Measurements from ENCODE around the gene MMP3.

MMP3 gene

DNA sequence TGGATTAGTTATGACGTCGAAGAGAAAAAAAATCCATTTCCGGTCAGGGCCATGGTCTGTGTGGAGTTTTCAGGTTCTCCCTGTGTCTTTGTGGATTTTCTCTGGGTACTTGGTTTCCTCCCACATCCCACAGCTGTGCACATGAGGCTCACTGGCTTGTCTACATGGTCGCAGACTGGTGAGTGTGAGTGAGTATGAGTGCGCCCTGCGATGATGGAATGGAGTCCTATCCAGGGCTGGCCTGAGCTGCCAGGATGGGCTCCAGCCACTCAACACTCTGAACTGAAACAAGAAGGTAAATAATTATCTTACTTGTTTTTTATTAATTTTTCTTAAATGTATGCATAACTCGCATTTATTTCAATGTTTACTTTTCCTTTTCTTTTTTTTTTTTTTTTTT is 10.8 kb downstream of the MMP3 start:
- no peak for DNase-seq

DNA sequence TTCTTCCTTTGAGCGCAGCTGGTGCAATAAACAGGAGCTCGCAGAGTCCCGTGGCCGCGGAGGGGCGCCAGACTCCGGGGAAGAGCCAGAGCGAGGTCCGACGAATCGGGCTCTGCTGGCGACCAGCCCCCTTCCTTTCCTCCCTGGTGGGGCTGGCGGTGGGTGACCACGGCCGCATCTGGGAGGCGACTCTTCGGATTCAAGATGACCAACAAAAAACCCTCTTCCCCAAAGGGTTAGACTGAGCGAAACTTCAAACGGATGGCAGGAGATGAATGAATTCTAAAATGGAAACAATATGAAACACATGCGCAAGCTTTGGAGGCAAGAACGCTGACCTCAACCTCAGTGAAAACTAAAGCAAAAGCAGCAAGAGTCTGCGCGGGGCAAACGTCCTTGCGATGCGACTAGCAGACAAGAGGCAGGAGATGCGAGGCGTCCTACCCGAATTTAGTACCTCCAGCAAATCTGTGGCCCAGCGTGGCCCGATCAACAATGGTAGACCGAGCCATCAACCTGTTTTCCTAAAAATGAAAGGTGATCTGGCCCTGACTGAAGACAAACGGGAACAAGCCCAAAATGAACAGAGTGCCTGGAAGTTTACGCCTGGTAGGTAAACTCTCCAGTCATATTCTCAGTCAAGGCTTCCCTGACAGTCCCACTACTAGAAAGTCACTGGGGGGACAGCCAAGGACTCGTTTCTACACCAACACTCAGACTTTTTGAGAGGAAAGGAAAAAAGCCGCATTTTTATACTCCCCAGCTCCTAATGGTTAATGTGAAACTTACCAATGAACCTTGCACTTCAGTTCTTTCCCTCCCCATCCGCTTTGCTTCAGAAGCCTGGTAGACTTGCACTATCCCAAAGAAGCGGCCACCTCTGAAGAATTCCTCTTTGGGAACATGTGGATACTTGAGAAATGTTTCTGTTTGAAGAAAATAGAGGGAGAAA is 11.6 kb downstream of the MMP3 start:
- DNase-seq = peak in 7 of 58 donors; percentile 1 to 17 (median 5)

DNA sequence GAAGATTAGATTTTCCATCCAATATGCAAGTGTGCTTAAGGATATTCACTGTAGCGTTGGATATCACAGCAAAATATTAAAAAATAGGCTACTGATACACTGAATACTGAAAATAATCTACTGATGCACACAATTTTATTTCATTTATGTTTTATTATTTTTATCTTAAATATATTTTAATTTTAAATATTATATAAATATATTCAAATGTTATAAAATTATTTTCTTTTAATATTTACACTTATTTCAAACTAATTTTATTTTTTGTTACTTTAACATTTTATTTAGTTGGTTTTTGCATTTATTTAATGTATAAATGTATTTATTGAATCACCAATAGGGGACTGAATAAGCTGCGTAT is 12.3 kb downstream of the MMP3 start:
- DNase-seq = no peak

DNA sequence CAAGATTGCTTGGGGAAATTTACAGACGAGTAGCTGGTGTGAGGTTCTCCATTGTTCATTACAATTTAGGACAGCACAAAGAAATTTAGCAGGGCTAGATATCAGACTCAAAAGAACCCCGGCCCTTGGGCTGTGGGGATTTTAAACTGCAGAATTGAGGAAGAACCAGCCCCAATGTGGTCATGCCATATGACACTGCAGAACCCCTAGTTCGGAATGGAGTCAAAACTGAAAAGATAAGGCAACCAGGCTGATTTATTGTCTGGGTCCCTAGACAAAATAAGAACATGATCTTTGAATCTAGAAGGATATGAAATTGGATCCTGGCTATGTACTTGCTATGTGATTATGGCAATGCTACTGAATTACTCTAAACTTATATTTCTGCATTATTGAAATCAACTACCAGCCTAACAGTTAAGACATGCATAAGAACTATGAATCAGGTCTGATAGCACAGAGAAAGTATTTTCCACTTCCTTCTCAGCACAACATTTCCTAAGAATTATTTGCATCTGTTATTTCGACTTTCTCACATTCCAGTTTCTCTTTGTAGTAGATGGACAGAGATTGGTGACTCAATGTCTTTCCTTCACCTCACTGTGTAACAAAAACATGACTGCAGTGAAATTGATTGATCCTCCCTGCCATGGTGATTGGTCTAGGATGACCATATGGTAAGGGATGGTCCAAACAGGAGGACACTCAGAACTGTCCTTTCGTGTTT is 13.2 kb downstream of the MMP3 start:
- no peak for DNase-seq

DNA sequence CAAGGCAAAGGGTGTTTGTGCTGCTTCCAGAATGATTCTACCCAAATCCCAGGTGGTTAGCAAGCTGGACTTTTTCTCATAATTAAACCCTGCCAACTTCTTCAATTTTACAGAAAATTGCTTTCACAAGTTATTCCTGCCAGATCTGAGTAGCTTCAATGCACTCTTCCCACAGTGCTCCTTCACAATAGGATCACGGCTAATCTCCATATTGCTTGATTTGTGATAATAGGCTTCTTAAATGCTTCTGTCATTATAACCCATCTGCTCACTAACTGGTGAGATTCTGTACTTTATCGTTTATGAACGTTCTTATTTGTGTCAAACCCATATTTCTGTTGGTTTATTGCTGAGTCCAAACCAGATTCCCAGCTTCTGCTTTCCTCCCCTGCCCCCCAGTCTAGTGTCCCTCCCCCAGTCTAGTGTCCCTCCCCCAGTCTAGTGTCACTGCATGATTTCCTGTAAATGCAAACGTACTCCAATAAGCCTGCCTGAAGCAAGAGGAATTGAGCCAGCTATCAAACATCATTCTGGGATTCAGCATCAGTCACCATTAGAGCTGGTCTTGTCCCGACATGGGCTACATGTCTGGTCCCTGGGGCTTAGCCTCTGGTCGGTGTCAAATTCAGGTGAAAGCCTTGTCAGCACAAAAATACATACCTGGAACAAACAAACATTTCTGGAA is 14.0 kb downstream of the MMP3 start:
- DNase-seq = no peak

DNA sequence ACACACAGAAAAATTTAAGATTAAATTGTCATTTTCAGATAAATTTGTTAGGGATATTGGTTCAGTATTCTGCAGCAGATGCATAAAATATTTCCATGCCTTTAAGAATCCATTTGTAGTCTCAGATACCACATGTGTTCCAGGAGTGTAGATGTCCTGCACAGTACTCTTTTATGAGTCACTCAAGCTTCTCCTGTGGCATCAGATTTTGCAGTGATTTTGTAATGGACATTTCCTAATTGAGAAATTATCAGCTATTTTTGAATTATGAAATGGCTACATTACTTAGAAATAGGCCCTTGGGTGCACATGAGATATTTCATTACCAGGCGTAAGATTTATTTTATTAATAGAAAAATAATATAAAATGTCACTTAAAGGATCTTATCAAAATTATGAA is 18.9 kb downstream of the MMP3 start:
- DNase-seq = no peak

DNA sequence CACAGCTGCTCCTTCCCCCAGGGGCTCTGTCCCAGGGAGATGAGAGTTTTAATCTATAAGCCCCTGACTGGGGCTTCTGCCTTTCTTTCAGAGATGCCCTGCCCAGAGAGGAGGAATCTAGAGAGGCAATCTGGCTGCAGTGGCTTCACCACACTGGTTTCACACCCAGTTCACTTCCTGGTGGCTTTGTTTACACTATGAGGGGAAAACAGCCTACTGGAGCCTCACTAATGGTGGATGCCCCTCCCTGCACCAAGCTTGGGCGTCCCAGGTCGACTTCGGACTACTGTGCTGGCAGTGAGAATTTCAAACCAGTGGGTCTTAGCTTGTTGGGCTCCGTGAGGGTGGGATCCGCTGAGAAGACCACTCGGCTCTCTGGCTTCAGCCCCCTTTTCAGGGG is 23.9 kb downstream of the MMP3 start:
- DNase-seq = no peak

DNA sequence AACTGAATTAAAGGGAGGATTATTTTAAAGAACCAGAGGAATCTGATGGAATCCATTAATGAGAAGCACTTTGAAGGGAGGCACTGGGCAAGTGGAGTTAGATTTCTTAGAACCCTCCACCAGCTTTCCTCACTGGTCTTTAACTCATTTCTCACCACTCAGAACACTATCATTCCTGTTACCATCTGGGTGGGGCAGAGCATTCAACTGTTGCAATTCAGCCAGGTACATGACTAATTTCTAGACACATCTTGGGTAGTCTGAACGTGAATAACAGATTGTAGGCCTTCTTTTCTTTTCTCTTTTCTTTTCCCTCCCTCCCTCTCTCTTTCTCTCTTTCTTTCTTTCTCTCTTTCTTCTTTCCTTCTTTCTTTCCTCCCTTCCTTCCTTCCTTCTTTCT is 29.9 kb downstream of the MMP3 start:
- no peak for DNase-seq

DNA sequence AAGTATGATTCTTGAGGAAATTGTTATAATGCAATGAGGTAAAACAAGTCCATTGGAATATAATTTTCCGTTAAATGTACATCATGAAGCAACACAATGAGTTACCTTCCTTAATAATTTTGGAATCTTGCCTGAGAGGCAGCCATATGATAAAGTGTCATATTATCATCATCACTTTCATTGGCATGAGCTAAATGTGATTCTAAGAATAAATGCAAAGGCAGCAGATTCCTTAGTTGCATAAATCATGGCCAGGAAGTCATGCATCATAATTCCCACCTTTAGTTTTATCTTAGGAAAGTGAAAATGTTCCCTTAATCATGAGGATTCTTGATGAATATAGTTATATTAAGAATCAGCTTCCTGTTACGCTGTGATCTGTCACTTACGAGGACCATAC is 31.2 kb downstream of the MMP3 start:
- no peak for DNase-seq

DNA sequence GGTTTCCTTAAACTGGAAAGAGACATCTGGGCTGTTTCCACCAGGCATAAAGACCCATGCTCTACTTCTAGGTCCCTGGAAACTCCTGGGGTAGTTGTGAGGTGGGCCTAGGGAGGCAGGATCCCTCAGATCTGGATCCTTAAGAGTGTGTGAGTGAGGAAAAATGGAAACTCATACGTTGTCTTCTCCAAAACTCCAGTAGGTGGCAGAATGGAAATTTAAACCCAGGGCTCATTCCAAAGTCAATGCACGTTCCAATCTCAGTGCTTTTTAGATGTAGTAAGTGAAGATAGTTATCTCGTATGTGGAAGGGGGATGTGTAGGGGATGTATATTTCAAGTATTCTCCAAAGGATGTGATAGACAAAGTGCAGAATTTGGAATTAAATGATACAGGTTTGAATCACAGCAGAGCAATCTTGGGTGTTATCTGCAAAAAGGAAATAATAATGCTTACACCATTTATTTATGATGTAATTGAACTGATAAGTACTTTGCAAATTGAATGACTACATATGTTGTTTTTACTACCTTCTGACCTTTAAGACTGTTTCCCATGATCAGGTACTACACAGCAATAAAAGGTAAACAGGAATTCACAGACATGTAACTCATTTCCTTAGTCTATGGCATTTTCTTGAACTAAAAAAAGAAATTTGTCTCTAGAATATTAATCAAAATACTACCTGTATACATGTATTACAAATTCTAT is 32.3 kb downstream of the MMP3 start:
- DNase-seq = peak in 1 of 58 donors; percentile 12

DNA sequence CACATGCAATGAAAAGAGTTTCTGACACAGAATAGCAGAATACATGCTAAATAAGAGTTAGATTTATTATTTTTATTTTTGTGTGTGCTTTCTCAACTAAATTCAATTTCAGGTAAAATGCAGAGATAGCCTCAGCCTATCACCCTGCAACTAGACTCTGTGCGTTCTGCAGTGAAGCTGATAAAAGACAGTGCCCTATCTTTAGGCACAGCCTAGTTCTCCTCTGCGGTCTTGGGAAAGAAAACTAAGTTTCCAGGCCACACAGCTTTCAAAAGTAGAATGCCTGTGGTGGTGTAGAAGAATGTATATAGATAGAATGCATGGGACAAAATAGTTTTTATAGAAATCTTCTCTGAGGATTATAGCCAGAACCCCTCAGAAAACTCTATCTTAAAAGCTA is 33.4 kb downstream of the MMP3 start:
- no peak for DNase-seq

DNA sequence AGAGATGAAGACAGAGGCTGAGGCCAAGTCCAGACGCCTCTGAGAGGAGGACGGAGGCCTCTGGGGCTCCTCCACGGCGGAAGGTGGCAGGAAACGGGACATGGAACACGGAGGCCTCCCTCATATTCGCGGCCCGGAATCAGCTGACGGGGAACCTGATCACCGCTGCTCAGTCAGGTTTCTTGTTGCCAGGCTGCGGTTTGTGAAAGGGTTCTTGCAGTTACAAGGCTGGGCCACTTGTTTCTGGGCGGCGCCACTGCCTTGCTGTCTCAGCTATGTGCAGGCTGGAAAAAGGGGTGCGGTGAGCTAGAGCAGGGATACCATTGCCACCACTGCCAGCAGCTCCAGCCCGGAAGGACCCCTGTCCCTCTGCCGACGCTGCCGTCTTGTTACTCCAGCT is 35.5 kb downstream of the MMP3 start:
- DNase-seq = no peak

DNA sequence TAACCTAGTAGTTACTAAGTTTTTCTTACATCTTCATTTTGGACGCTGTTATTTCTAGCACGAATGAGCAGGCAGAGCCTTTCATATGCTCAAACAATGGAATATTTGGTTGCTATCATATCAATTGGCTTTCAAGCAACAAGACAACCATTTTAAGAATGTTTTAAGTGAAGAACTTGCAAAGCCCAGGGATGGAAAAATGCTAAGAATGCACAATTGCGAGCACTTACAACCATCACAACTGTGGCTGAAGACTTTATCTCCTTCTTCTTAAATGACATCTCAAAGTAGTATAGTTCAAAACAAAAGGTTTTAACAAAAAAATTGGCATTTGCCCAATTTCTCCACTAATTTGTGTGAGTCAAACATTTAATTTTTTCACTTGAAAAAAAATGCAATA is 37.1 kb downstream of the MMP3 start:
- no peak for DNase-seq

DNA sequence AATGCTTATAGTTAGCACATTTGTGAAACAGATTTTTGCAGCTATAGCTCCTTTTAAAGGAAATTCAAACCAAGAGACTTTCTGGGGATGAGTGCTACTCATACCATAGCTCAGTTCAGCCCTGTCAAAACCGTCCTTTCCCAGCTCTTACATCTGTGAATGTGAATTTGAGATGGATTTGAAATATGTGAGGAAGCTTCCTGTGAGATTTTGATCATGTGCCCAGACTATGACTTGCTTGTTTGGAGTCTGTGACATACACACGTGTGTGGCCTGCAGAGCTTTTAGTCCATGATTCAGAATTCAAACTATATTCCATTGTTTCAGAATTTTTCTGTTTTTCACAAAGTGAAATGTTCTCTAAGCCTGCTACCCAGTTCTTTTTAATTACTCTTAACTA is 41.1 kb downstream of the MMP3 start:
- no peak for DNase-seq

DNA sequence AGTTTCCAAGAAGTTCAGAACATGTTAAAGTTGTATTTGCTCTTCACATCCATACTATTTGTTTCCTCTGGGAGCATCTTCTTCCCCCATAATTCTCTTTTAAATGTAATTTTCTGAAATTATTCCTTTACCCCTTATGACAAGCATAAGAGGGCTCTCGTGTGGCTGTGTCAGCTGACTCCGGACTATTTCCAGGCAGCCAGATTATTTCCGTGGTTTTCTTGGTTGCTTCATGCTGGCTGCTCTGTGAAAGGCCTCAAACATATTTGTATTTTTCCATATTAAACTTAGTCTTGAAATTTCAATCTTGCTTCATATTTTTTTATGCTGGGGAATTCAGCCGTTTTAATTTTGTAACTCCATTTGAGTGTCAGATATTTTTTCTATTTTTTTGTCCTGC is 42.6 kb downstream of the MMP3 start:
- DNase-seq = no peak

DNA sequence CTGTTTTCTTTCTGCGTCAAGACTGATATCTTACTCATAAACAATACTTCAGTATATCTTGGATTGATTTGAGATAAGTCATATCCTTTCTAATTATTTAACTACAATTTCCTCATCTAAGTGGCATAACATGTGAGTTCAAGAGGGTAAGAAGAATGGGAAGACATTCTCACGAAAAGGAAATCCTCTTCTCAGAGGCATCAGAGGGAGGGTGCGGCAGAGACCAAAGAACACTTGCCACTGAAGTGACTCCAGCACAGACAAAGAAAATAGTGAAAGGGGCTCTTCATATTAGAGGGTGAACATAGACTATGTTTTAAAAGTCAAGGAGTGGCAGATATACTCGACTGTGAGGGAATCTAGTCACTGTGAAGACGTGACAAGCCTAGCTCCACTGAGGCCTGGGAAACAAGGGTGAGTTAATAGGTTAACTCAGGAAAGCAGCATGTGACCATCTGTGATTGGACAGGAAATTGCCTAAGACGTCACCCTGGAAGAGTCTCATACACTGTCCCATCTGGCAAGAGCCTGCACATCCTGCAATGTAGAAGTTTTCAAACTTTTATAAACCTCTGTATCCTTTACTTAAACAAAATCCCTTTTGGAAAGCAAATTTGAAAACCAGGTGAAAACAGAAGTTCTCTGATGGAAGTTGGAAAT is 43.6 kb downstream of the MMP3 start:
- DNase-seq = no peak

DNA sequence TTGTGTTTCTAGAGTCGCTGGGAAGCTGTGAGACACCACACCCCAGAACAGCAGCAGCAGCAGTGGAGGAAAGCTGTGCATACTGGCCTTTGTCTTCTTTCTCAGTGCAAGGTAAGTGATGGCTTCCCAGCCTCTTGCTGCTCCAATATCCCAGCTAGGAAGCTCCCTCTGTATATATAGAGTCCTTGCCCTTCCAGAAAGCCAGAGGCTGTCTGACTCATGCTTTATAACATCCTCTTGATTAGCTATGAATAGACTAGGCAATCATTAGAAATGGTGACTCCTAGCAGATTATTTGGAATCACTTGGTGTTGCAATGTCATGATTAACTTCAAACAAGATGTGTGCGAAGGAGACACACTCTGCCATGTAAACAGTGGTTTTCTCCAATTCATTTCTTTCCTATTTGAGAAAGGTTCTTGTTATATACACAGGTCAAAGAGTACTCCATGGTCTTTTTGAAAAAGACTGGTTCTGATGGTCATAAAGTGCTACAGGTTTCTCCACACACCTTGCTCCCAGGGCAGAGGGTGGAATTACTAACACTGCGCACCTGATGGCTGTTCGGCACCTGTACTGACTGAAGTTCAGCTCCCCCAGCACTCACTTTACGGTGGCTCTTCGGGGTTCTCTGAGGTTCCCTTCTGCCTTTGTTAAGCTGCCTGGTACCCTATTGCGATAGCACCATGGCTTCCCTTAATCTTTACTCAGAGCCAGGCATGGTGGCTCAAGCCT is 45.2 kb downstream of the MMP3 start, which contains the start of gene MMP1:
Gene MMP1 (minus strand): TSS at position 149 of the 735 bp plus-strand sequence. CDS start 68 bp downstream, at position 81.
- no peak for DNase-seq

DNA sequence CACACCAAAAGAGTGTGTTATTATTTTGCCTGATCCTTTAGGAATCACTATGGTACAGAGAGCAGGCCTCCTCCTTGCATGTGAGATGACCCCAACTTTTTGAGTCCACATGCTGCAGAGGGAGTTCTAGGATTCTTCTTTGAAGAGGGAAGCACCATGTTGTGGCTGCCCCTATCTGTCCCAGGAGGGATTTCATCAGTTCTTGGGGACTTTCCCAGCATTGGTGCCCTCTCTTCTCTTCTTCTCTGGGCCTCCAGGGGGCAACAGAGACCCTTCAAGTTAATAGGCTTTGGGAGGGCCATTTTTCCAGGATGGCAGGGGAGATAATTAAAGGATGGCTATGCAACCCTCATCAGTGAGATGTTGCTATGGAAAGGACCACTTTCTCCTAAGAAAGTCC is 49.0 kb downstream of the MMP3 start:
- DNase-seq = no peak

DNA sequence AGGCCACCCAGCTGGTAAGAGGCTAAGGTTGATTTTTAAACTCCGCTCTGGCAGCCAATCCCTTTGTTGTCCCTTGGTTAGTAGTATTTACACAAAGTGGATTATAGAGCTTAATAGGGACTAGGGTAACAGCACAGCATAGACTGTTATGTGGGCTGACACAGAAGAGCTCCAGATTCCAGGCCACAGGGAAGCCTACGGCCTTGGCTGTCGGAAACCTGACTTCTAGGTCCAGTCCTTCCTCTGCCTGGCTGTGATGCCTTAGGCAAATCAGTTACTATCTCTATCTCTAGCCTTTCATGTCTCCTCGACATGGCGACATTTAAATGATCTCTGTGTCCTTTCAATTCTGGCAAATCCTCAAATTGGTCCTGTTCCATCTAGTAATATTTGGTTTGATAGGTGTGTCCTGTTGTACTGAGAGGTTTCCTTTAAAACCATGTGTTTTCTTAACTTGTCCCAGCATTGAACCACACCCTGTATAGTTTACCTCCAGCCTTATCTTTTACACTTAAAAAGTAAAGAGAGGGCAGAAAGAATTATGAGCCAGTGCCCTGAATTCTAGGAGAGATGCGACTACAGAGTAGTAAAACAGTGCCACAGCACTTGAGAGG is 49.6 kb downstream of the MMP3 start:
- DNase-seq = no peak

DNA sequence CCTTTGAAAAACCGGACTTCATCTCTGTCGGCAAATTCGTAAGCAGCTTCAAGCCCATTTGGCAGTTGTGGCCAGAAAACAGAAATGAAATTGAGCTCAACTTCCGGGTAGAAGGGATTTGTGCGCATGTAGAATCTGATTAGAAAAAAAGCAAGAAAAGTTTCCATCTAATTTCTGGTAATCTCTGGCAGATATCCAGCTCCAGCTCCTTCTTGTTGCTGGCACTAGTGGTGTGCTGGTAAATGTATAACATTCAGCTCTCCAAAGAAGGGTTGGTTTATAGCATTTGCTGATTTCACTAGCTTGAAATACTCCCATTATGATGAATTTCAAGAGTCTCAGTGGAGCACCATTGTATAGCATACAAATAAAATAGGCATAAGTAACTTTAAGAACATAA is 50.8 kb downstream of the MMP3 start:
- no peak for DNase-seq
